Parathyroid adenoma (tissue), 2 donors: ENCODE data around the gene NR1D2.

Experiments used
- H2AFZ ChIP-seq: fragments of 300-600 bp; sonication (generic); one replicate; pipeline ENCODE4 v1.7.0; 2017; ENCODE audit warnings: antibody characterized with exemption, mild to moderate bottlenecking
- H3K27ac ChIP-seq: fragments of 300-600 bp; sonication (generic); one replicate; pipeline ENCODE4 v1.7.0; 2017
- H3K27me3 ChIP-seq: fragments of 300-600 bp; sonication (generic); one replicate; pipeline ENCODE4 v1.7.0; 2017; ENCODE audit warnings: low read length; ENCODE audit not compliant: control insufficient read depth, insufficient read depth
- H3K36me3 ChIP-seq: fragments of 300-600 bp; sonication (generic); one replicate; pipeline ENCODE4 v1.7.0; 2017; ENCODE audit warnings: low read length; ENCODE audit not compliant: control insufficient read depth, insufficient read depth
- H3K4me1 ChIP-seq: fragments of 300-600 bp; sonication (generic); one replicate; pipeline ENCODE4 v1.7.0; 2017; ENCODE audit warnings: control low read depth
- H3K4me2 ChIP-seq: fragments of 300-600 bp; sonication (generic); one replicate; pipeline ENCODE4 v1.7.0; 2017; ENCODE audit warnings: low read length
- H3K4me3 ChIP-seq: fragments of 300-600 bp; sonication (generic); one replicate; pipeline ENCODE4 v1.7.0; 2017; ENCODE audit warnings: low read depth, low read length
- H3K79me2 ChIP-seq: fragments of 300-600 bp; sonication (generic); one replicate; pipeline ENCODE4 v1.7.0; 2017; ENCODE audit warnings: control low read depth
- H3K9ac ChIP-seq: fragments of 300-600 bp; sonication (generic); one replicate; pipeline ENCODE4 v1.7.0; 2017; ENCODE audit warnings: mild to moderate bottlenecking
- H3K9me3 ChIP-seq: fragments of 300-600 bp; sonication (generic); one replicate; pipeline ENCODE4 v1.7.0; 2017; ENCODE audit warnings: low read length; ENCODE audit not compliant: control insufficient read depth
- TF ChIP-seq, protein P1 (sequence below): fragments of 300-600 bp; sonication (generic); IDR thresholded peaks from one replicate; pipeline ENCODE4 v1.7.0; 2017; ENCODE audit warnings: antibody characterized with exemption, mild to moderate bottlenecking
- donor health status: primary hyperparathyroidism.

Gene NR1D2

DNA sequence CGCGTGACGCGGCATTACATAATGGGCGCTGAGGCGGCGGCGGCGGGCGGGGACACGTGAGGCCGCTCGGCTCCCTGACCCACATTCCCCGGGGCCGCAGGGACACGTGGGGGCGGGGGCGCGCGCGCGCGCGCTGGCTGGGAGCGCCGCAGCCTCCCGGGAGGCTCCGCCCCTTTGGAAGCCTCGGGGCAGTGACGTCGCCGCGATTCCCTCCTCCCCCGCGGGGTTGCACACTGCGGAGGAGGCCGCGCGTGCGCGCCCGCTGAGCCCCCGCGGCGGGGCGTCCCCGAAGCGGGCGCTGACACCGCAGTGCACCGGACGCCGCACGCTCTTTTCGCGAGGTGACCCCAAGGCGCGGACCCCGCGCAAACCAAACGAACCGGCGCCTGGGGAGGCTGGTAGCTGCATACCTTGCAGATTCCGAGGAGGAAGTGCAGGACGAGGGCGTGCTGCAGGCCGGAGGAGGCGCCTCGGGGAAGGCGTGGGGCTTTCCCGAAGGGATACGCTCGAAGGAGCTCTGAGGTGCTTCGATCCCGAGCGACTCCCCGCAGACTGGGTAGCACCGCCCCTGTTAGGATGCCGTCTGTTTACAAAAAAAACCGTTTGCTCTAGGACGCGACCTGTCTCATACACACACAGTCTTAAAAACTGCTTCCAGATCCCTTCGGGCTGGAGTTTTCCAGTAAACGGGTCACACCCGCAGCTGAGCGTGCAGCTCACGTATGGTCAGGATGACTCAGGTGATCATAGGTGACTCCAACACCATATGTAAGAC is 1.0 kb downstream of the NR1D2 start:
- H3K4me2 ChIP-seq, result peak overlapping the region; percentile 89
- H3K27me3 ChIP-seq, result no peaks in the 10 kb centered on the region
- no peaks in the 10 kb centered on the region for H3K36me3 ChIP-seq
- peak overlapping the region; percentile 79 for H3K27ac ChIP-seq
- TF ChIP-seq, protein P1, sequence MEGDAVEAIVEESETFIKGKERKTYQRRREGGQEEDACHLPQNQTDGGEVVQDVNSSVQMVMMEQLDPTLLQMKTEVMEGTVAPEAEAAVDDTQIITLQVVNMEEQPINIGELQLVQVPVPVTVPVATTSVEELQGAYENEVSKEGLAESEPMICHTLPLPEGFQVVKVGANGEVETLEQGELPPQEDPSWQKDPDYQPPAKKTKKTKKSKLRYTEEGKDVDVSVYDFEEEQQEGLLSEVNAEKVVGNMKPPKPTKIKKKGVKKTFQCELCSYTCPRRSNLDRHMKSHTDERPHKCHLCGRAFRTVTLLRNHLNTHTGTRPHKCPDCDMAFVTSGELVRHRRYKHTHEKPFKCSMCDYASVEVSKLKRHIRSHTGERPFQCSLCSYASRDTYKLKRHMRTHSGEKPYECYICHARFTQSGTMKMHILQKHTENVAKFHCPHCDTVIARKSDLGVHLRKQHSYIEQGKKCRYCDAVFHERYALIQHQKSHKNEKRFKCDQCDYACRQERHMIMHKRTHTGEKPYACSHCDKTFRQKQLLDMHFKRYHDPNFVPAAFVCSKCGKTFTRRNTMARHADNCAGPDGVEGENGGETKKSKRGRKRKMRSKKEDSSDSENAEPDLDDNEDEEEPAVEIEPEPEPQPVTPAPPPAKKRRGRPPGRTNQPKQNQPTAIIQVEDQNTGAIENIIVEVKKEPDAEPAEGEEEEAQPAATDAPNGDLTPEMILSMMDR, result peak; percentile 6
- H3K9me3 ChIP-seq, result no peaks in the 10 kb centered on the region
- H3K4me1 ChIP-seq, result peaks cover 25% of the 10 kb centered on the region
- H2AFZ ChIP-seq, result peak overlapping the region; percentile 63
- peak overlapping the region; percentile 91 for H3K4me3 ChIP-seq
- H3K9ac ChIP-seq, result no peak overlapping the region
- peaks cover 31% of the 10 kb centered on the region for H3K79me2 ChIP-seq

DNA sequence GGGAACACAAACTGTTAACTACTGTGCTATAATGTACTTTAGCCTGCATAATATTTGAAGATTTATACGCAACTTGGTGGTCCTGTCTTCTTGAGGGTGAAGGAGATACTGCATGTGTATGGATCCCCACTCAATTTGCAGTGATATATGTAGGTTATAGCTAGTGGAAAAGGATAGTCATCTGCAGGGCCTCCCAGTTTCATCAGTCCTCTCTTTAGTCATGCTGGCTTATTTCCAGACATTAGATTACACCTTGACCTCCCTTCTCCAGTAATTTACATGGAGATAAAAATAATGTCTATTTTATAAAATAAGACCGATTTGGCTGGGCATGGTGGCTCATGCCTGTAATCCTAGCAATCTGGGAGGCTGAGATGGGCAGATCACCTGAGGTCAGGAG is 3.7 kb downstream of the NR1D2 start:
- Histone ChIP-seq H3K4me1 (peaks cover 21% of the 10 kb centered on the region), H3K4me3 (no peak overlapping the region), H2AFZ (no peak overlapping the region), H3K79me2 (peaks cover 55% of the 10 kb centered on the region), H3K9me3 (no peaks in the 10 kb centered on the region), H3K4me2 (no peak overlapping the region), H3K27ac (no peak overlapping the region), H3K36me3 (no peaks in the 10 kb centered on the region), H3K27me3 (no peaks in the 10 kb centered on the region), H3K9ac (no peak overlapping the region)
- TF ChIP-seq, protein P1, result no peak

DNA sequence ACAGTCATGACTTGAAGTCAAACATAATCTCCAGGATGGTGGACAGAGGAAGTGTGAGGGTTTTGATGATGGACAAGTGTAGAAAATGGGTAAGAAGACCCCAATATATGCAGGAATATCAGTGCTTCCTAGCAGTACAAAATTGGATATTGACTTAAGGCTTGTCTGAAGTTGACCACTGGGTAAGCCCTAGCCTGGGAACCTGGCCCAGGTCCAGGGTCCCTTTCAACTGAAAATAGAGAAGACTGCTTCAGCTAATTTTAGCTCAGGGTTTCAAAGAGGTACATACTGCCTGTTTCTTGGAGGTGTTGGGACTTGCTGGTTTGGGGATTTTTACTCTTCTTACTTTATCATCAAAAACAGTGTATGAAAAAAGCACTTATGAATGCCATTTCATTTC is 4.7 kb downstream of the NR1D2 start:
- TF ChIP-seq, protein P1, result no peak
- Histone ChIP-seq H3K9me3 (no peaks in the 10 kb centered on the region), H2AFZ (no peak overlapping the region), H3K36me3 (no peaks in the 10 kb centered on the region), H3K4me1 (peaks cover 21% of the 10 kb centered on the region), H3K27me3 (no peaks in the 10 kb centered on the region), H3K4me3 (no peak overlapping the region), H3K79me2 (peaks cover 61% of the 10 kb centered on the region), H3K4me2 (peak overlapping the region; percentile 27), H3K27ac (no peak overlapping the region), H3K9ac (no peak overlapping the region)

DNA sequence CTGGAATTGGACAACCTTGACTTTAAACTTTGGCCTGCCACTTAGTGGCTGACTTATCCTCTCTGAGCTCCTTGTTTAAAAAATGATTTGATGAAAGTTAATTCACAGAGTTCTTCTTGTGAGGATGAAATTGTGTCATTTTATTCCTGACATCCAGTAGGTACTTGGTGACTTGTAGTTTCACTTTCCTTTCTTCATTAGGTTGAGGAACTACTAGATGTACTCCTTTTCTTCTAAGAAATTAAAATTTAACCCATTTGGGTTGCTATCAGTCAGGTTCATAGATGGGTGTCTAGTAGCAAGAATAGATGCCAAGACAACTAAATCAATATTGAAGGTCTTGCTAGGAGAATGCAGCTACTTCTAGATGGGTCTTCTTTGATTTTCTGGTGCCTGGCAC is 5.2 kb downstream of the NR1D2 start:
- TF ChIP-seq, protein P1, result no peak
- Histone ChIP-seq H3K4me2 (peak overlapping the region; percentile 27), H2AFZ (no peak overlapping the region), H3K4me3 (no peak overlapping the region), H3K9me3 (no peaks in the 10 kb centered on the region), H3K27ac (no peak overlapping the region), H3K79me2 (peaks cover 64% of the 10 kb centered on the region), H3K9ac (no peak overlapping the region), H3K27me3 (no peaks in the 10 kb centered on the region), H3K36me3 (no peaks in the 10 kb centered on the region), H3K4me1 (peaks cover 21% of the 10 kb centered on the region)

DNA sequence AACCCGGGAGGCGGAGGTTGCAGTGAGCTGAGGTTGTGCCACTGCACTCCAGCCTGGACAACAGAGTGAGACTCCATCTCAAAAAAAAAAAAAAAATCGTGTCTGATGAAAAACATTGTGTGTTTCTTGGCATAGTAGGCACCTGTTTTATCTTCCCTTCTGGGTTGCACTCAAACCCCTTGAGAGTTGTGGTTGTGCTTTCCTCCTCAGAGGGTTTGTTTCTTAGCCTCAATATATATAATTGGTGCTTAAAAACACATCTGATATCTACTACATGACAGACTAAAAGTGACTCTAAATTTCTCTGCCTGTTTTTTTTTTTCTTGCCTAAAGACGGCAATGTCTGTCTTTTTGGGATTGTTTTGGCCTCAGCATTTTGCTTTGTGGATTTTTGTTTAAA is 7.6 kb downstream of the NR1D2 start:
- H3K36me3 ChIP-seq, result no peaks in the 10 kb centered on the region
- H3K9me3 ChIP-seq, result no peaks in the 10 kb centered on the region
- no peak overlapping the region for H3K27ac ChIP-seq
- no peak overlapping the region for H3K4me3 ChIP-seq
- H3K79me2 ChIP-seq, result peaks cover 64% of the 10 kb centered on the region
- no peak overlapping the region for H3K4me2 ChIP-seq
- no peaks in the 10 kb centered on the region for H3K27me3 ChIP-seq
- TF ChIP-seq, protein P1, result no peak
- no peak overlapping the region for H3K9ac ChIP-seq
- H3K4me1 ChIP-seq, result peaks cover 14% of the 10 kb centered on the region
- no peak overlapping the region for H2AFZ ChIP-seq
